ENCODE measurements around the gene ATP13A4.

- no peak for TF ChIP-seq MXI1 (conservative IDR thresholded peaks at IDR 0.05; ENCODE audit: poor library complexity, severe bottlenecking)
- no peak for TF ChIP-seq CTCF (IDR thresholded peaks at IDR 0.05; ENCODE audit: poor library complexity, severe bottlenecking)
- TF ChIP-seq RAD21 (conservative IDR thresholded peaks at IDR 0.05) = no peak
- no peak for TF ChIP-seq EZH2 (IDR thresholded peaks at IDR 0.05; ENCODE audit: borderline replicate concordance, insufficient read depth, low read length, poor library complexity, severe bottlenecking)
- TF ChIP-seq REST (IDR thresholded peaks at IDR 0.05; ENCODE audit: borderline replicate concordance) = no peak
- TF ChIP-seq EP300 (conservative IDR thresholded peaks at IDR 0.05; ENCODE audit: poor library complexity, severe bottlenecking) = no peak
- TF ChIP-seq POLR2AphosphoS5 (IDR thresholded peaks at IDR 0.05) = no peak
- TF ChIP-seq TAF1 (IDR thresholded peaks at IDR 0.05; ENCODE audit: low read depth) = no peak
- no peak for TF ChIP-seq SMC3 (conservative IDR thresholded peaks at IDR 0.05; ENCODE audit: poor library complexity)
These were observed 73.3 kb downstream of the ATP13A4 start for GRCh38 chr3:193481436-193481835.
